ENCODE results near the gene CFAP20DC.

DNA sequence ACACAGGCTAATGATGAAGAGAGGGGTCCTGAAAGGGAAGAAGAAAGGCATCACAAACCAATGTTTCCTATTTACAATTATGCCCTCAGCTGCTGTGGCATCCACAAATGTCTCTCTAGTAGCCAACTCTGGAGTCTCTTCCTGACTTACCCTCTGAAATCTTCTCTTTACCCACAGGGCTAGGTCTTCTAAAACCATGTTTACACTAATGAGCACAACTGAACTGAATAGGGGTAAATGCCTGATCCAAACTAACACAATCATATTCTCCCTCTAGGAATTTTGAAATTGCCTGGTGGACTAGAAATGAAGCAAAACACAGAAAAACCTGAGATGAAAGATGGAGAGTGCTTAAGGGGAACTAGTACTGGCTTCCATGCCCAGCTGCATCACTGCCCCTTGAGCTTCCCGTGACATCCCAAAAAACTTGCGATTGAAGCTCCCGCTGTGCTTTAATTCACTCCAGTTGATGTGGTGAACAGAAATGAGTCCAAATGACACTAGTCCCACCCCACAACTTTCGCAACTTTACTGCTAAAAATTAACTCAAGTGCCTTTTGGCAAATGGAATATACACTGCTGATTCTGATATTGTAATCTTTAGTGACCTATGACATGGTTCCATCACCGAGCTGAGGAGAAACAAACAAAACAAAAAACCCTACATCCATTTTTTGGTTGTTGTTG lies 32.8 kb downstream of the CFAP20DC start:
- TF ChIP-seq, protein P1, sequence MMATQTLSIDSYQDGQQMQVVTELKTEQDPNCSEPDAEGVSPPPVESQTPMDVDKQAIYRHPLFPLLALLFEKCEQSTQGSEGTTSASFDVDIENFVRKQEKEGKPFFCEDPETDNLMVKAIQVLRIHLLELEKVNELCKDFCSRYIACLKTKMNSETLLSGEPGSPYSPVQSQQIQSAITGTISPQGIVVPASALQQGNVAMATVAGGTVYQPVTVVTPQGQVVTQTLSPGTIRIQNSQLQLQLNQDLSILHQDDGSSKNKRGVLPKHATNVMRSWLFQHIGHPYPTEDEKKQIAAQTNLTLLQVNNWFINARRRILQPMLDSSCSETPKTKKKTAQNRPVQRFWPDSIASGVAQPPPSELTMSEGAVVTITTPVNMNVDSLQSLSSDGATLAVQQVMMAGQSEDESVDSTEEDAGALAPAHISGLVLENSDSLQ (IDR thresholded peaks at IDR 0.05) = no peak
- TF ChIP-seq ELF4 (IDR thresholded peaks at IDR 0.05) = no peak
